Stomach (tissue), 9 donors: ENCODE data around the gene MCF2L. TPM values are rescaled to one million over a fixed set of nuclear protein-coding genes. Genes with fewer than 3 reads are reported as not detected.

ENCODE experiments used
- DNase-seq, 2 donors: peaks; one replicate each; pipeline versions ENCODE4 v3.0.0 to v3.0.0-alpha.2; 2013 to 2019
- H3K27ac ChIP-seq, 5 donors: fragments of 200-600 bp in 4 of 5; sonication (generic) in 4 of 5; one replicate each; pipeline ENCODE4 v1.5.1; 2013 to 2019; ENCODE audit warnings: mild to moderate bottlenecking in 1 of 5, moderate library complexity in 1 of 5
- H3K27me3 ChIP-seq, 3 donors: fragments of 200-600 bp; sonication (generic); one replicate each; pipeline ENCODE4 v1.5.1; 2017 to 2019; ENCODE audit warnings: mixed run types in 1 of 3
- H3K36me3 ChIP-seq, 4 donors: fragments of 200-600 bp; sonication (generic); 1 replicate in 3 of 4; 2 replicates in 1 of 4; pipeline ENCODE4 v1.5.1; 2016 to 2019
- H3K4me1 ChIP-seq, 4 donors: fragments of 200-600 bp; sonication (generic); one replicate each; pipeline ENCODE4 v1.5.1; 2016 to 2019
- H3K4me3 ChIP-seq, 4 donors: fragments of 200-600 bp; sonication (generic) in 3 of 4; one replicate each; pipeline ENCODE4 v1.5.1; 2016 to 2019; ENCODE audit warnings: mild to moderate bottlenecking in 1 of 4
- H3K9me3 ChIP-seq, 4 donors: fragments of 200-600 bp; sonication (generic); one replicate each; pipeline ENCODE4 v1.5.1; 2016 to 2019
- EP300 ChIP-seq: sonication (generic); formaldehyde crosslinking; IDR thresholded peaks from one replicate; pipeline ENCODE4 v1.6.1; 2017; ENCODE audit warnings: antibody characterized with exemption
- POLR2A ChIP-seq, 4 donors: fragments of 450-650 bp; IDR thresholded peaks; one replicate each; pipeline ENCODE4 v1.6.1; 2016; ENCODE audit warnings: antibody characterized with exemption in 4 of 4, control low read depth in 2 of 4, mild to moderate bottlenecking in 1 of 4, moderate library complexity in 1 of 4
- POLR2AphosphoS5 ChIP-seq, 3 donors: sonication (generic); formaldehyde crosslinking; IDR thresholded peaks; one replicate each; pipeline ENCODE4 v1.6.1; 2016; ENCODE audit warnings: antibody characterized with exemption in 3 of 3
- WGBS, 5 donors: extraction: QIAGEN DNeasy Blood & Tissue Kit in 3 of 5; methylation state at CpG; one replicate each; pipeline versions ENCODE4 v1.1.5 to v1.1.7; 2013 to 2018; 5-methylcytosine and 5-hydroxymethylcytosine counted together
- intact Hi-C: fragments of 100-400 bp; cut with DNase I; formaldehyde crosslinking; loops from one replicate; pipeline ENCODE4 v1.15.1; 2023; ENCODE audit warnings: low total_unique reads
- polyA plus RNA-seq, 3 donors: library from polyadenylated mRNA; stranded (reverse); fragments of 200-250 nt; gene quantifications; one replicate each; pipeline ENCODE4 v1.2.3, GENCODE V29; 2013
- total RNA-seq, 5 donors: library from RNA; depleted of rRNA; stranded (reverse); fragments of >200 nt; gene quantifications; one replicate each; pipeline versions ENCODE4 v1.1.0 to v1.2.3, GENCODE V29; 2014 to 2016
- TF ChIP-seq, protein P1 (sequence below), 7 experiments: fragments of 450-650 bp in 4 of 7; fragments of 200-600 bp in 3 of 7; sonication (generic) in 3 of 7; IDR thresholded peaks; one replicate each; pipeline ENCODE4 v1.5.1; 2016 to 2019; ENCODE audit warnings: antibody characterized with exemption in 7 of 7, control low read depth in 2 of 7, mild to moderate bottlenecking in 1 of 7
- donor health status: healthy with polysubstance abuse.
- donor health status: Bipolar disorder and iron deficiency.
- donor health status: healthy.

MCF2L gene
- total and polyA plus RNA-seq, 8 donors: 10.8 to 363 (median 39.4) TPM

DNA sequence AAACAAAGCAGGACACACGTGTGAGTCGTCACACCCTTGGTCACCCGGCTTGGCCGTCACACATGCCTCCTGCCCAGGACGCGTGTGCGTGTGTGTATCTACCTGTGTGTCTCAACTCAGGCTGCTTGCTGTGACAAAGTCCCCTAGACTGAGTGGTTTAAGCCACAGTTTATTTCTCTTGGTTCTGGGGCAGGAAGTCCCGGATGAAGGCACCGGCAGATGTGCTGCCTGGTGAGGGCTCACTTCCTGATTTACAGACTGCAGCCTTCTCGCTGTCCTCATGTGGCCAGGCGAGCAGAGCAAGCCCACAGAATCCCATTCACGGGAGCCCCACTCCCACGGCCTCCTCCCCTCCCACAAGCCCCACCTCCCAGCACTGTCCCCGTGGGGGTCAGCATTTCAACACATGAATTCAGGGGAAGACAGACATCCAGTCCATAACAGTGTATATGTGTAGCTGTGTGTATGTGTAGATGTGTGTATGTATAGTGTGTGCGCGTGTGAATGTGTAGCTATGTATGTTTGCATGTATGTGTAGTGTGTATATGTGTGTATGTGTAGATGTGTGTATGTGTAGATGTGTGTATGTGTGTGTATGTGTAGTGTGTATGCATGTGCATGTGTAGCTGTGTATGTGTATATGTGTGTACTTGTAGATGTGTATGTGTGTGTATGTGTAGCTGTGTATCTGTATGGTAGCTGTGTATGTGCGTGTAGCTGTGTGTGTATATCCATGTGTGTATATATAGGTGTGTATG lies 51.5 kb downstream of the MCF2L start:
- Histone ChIP-seq H3K27ac (no peak overlapping the region), H3K9me3 (no peaks in the 10 kb centered on the region), H3K4me1 (peaks cover 6 to 13% (median 10%) of the 10 kb centered on the region in 4 donors), H3K4me3 (no peak overlapping the region), H3K27me3 (no peaks in the 10 kb centered on the region), H3K36me3 (peaks cover 0 to 45% (median 36%) of the 10 kb centered on the region in 4 donors)
- DNase-seq: no peak
- intact Hi-C loops: no loop called here
- TF ChIP-seq POLR2AphosphoS5 (IDR thresholded peaks at IDR 0.05) (no peak), POLR2A (IDR thresholded peaks at IDR 0.05) (no peak), EP300 (no peak)
- TF ChIP-seq, protein P1, sequence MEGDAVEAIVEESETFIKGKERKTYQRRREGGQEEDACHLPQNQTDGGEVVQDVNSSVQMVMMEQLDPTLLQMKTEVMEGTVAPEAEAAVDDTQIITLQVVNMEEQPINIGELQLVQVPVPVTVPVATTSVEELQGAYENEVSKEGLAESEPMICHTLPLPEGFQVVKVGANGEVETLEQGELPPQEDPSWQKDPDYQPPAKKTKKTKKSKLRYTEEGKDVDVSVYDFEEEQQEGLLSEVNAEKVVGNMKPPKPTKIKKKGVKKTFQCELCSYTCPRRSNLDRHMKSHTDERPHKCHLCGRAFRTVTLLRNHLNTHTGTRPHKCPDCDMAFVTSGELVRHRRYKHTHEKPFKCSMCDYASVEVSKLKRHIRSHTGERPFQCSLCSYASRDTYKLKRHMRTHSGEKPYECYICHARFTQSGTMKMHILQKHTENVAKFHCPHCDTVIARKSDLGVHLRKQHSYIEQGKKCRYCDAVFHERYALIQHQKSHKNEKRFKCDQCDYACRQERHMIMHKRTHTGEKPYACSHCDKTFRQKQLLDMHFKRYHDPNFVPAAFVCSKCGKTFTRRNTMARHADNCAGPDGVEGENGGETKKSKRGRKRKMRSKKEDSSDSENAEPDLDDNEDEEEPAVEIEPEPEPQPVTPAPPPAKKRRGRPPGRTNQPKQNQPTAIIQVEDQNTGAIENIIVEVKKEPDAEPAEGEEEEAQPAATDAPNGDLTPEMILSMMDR (IDR thresholded peaks at IDR 0.05): no peak
- WGBS, 5 donors: 83 to 95% (median 91%) methylated on average over 15 to 17 of the region's 17 CpGs

DNA sequence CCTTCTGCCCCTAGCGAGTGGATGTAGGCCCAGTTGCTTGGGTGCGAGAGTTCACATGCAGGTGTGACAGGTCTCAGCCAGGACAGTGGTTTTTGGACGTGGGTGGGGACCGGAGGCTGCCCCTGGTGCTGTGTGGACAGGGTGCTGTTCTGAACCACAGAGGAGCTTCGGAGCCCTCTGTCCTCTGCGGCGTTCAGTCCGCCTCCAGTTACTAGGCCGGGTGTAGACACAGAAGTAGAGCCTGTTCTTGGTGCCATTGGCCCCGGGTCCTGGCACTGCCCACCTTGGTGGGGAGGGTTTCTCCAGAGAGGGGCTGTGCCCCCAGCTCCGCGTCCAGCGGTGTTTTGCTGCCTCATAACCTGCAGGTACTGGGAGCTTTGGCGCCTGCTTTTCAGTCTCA lies 52.4 kb downstream of the MCF2L start:
- H3K4me1 ChIP-seq: peaks cover 6 to 13% (median 10%) of the 10 kb centered on the region in 4 donors
- no peaks in the 10 kb centered on the region for H3K9me3 ChIP-seq
- no peak overlapping the region for H3K4me3 ChIP-seq
- no peak for DNase-seq
- TF ChIP-seq POLR2AphosphoS5 (IDR thresholded peaks at IDR 0.05) (no peak), EP300 (no peak), POLR2A (IDR thresholded peaks at IDR 0.05) (no peak)
- TF ChIP-seq, protein P1 (IDR thresholded peaks at IDR 0.05): no peak
- peaks cover 0 to 39% (median 28%) of the 10 kb centered on the region in 4 donors for H3K36me3 ChIP-seq
- WGBS, 5 donors: 90 to 95% (median 95%) methylated on average over 14 of the region's 14 CpGs
- peaks cover 0 to 5% (median 0%) of the 10 kb centered on the region in 3 donors for H3K27me3 ChIP-seq
- intact Hi-C loops: no loop called here
- H3K27ac ChIP-seq: no peak overlapping the region

DNA sequence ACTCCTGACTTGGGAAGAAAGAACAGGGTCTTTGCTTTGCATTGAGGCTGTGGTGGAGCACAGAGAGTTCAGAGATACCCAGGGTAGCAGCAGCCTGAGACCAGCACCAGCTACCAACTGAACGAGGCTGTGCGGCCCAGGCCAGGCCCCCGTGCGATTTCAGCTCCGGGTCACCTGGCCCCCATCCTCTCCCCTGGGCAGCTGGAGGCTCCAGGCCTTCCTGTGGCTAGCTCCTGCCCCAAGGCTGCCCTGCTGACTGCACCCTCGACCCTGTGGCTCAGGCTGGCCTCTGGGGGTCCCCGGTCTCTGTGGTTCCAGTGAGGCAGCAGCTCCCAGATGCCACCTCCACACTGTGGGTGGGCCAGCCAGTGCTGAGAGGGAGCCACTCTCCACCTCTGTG lies 52.8 kb downstream of the MCF2L start:
- Histone ChIP-seq H3K9me3 (no peaks in the 10 kb centered on the region), H3K4me3 (no peak overlapping the region), H3K27me3 (peaks cover 0 to 8% (median 0%) of the 10 kb centered on the region in 3 donors), H3K4me1 (peaks cover 6 to 13% (median 10%) of the 10 kb centered on the region in 4 donors), H3K36me3 (peaks cover 0 to 35% (median 24%) of the 10 kb centered on the region in 4 donors), H3K27ac (no peak overlapping the region)
- intact Hi-C loops: no loop called here
- no peak for TF ChIP-seq POLR2AphosphoS5 (IDR thresholded peaks at IDR 0.05)
- TF ChIP-seq POLR2A (IDR thresholded peaks at IDR 0.05): no peak
- TF ChIP-seq EP300: no peak
- TF ChIP-seq, protein P1 (IDR thresholded peaks at IDR 0.05): no peak
- DNase-seq: no peak
- 82 to 95% (median 89%) methylated on average over 5 to 7 of the region's 7 CpGs for WGBS, 5 donors

DNA sequence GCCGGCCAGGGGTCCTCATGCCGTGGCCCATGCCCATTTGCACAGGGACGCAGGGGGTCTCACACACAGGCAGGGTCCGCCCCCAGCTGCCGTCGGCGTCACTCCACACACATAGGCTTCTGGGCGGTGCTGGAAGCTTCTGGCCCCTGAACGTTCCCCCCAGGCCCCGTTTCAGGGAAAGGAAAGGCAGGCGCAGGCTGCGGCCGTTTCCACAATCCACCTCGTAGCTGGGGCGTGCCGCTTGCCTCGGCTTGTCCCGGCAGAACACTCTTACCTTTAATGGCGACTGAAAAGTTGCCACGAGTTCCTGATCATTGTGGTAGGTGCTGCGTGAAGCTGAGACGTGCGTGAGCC lies 53.4 kb downstream of the MCF2L start:
- intact Hi-C loops: no loop called here

More for the DNA sequence above, 53.4 kb downstream of the MCF2L start:
- DNase-seq: no peak
- TF ChIP-seq POLR2A (IDR thresholded peaks at IDR 0.05) (no peak), POLR2AphosphoS5 (IDR thresholded peaks at IDR 0.05) (no peak), EP300 (no peak)
- TF ChIP-seq, protein P1 (IDR thresholded peaks at IDR 0.05): no peak
- Histone ChIP-seq H3K36me3 (peaks cover 0 to 29% (median 20%) of the 10 kb centered on the region in 4 donors), H3K27me3 (peaks cover 0 to 8% (median 0%) of the 10 kb centered on the region in 3 donors), H3K9me3 (no peaks in the 10 kb centered on the region), H3K4me3 (no peak overlapping the region), H3K4me1 (peaks cover 6 to 13% (median 10%) of the 10 kb centered on the region in 4 donors), H3K27ac (no peak overlapping the region)
- 62 to 77% (median 71%) methylated on average over 22 to 23 of the region's 23 CpGs for WGBS, 5 donors
